ENCODE data around the gene POLR2E.

DNA sequence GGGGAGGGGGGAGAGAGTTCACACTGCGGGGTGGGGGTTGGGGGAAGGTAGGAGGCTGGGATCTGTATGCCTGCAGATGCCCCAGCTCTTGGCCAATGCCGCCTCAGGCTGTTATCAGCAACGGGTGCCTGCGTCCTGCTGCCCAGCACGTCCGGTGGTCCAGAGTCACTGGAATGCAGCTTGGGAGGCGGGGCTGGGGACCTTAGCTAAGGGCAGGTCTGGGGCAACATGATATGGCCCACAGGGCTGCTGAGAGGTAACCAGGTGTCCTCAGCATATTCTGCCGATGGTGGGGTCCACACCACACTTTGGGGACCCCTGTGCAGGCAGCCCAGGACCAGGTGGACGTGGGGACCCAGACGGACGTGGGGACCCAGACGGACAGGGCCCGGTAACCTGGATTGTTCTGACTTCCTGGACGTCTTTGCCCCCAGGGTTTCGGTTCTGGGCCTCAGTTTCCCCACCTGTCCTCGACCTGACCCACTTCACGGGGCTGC, 28.9 kb downstream of the POLR2E start:
- TF ChIP-seq CTCF (conservative IDR thresholded peaks at IDR 0.05) (no peak), EZH2 (IDR thresholded peaks at IDR 0.05; ENCODE audit: low read depth) (no peak)
